ENCODE results near the gene CLEC4D.
"Not testable (repeated sequence)": the region's sequence is repeated elsewhere in the genome, so short reads cannot be mapped to it uniquely, and the experiment has no call there.

Gene CLEC4D

GRCh38 chr12:8513256-8513655 is at the start of gene CLEC4D:
TSS of gene CLEC4D (plus strand) at chr12:8513503. CDS start at chr12:8513733, 230 bp downstream.
- H3K27me3 ChIP-seq (ENCODE audit: control insufficient read depth, insufficient read depth, low read length) = no peaks in the 10 kb centered on the region

GRCh38 chr12:8465301-8465996 is 47.9 kb upstream of the CLEC4D start:
- H3K27ac ChIP-seq (ENCODE audit: low read depth, low read length) = no peak overlapping the region

More at GRCh38 chr12:8513256-8513655, at the start of gene CLEC4D:
- Histone ChIP-seq H3K4me3 (ENCODE audit: low read depth, low read length) (no peak within 1 kb of the TSS), H3K9me3 (ENCODE audit: control insufficient read depth, insufficient read depth, low read length) (no peaks in the 10 kb centered on the region), H3K4me1 (ENCODE audit: control insufficient read depth, insufficient read depth, low read length) (peaks cover 14% of the 10 kb centered on the region), H3K36me3 (ENCODE audit: control insufficient read depth, insufficient read depth, low read length) (no peaks in the 10 kb centered on the region), H3K9ac (ENCODE audit: low read depth, low read length) (no peak within 1 kb of the TSS), H3K27ac (ENCODE audit: low read depth, low read length) (no peak within 1 kb of the TSS)

GRCh38 chr12:8466241-8466640 is 47.1 kb upstream of the CLEC4D start:
- no peak overlapping the region for H3K9ac ChIP-seq (ENCODE audit: low read depth, low read length)
- no peaks in the 10 kb centered on the region for H3K36me3 ChIP-seq (ENCODE audit: control insufficient read depth, insufficient read depth, low read length)
- peaks cover 20% of the 10 kb centered on the region for H3K4me1 ChIP-seq (ENCODE audit: control insufficient read depth, insufficient read depth, low read length)
- H3K9me3 ChIP-seq (ENCODE audit: control insufficient read depth, insufficient read depth, low read length) = peaks cover 9% of the 10 kb centered on the region; the same call in 1 of the 2 replicates
- no peak overlapping the region for H3K27ac ChIP-seq (ENCODE audit: low read depth, low read length)
- no peaks in the 10 kb centered on the region for H3K27me3 ChIP-seq (ENCODE audit: control insufficient read depth, insufficient read depth, low read length)
- H3K4me3 ChIP-seq (ENCODE audit: low read depth, low read length) = no peak overlapping the region

More at GRCh38 chr12:8465301-8465996, 47.9 kb upstream of the CLEC4D start:
- no peaks in the 10 kb centered on the region for H3K27me3 ChIP-seq (ENCODE audit: control insufficient read depth, insufficient read depth, low read length)
- H3K9ac ChIP-seq (ENCODE audit: low read depth, low read length) = no peak overlapping the region
- H3K9me3 ChIP-seq (ENCODE audit: control insufficient read depth, insufficient read depth, low read length) = peaks cover 9% of the 10 kb centered on the region; the same call in 1 of the 2 replicates
- H3K4me3 ChIP-seq (ENCODE audit: low read depth, low read length) = no peak overlapping the region
- peaks cover 28% of the 10 kb centered on the region for H3K4me1 ChIP-seq (ENCODE audit: control insufficient read depth, insufficient read depth, low read length)
- no peaks in the 10 kb centered on the region for H3K36me3 ChIP-seq (ENCODE audit: control insufficient read depth, insufficient read depth, low read length)

GRCh38 chr12:8471090-8471489 is 42.2 kb upstream of the CLEC4D start:
- H3K4me1 ChIP-seq (ENCODE audit: control insufficient read depth, insufficient read depth, low read length) = peaks cover 15% of the 10 kb centered on the region
- peaks cover 9% of the 10 kb centered on the region; the same call in 1 of the 2 replicates for H3K9me3 ChIP-seq (ENCODE audit: control insufficient read depth, insufficient read depth, low read length)
- no peak overlapping the region for H3K9ac ChIP-seq (ENCODE audit: low read depth, low read length)
- H3K27ac ChIP-seq (ENCODE audit: low read depth, low read length) = no peak overlapping the region
- no peak overlapping the region for H3K4me3 ChIP-seq (ENCODE audit: low read depth, low read length)
- H3K36me3 ChIP-seq (ENCODE audit: control insufficient read depth, insufficient read depth, low read length) = no peaks in the 10 kb centered on the region
- no peaks in the 10 kb centered on the region for H3K27me3 ChIP-seq (ENCODE audit: control insufficient read depth, insufficient read depth, low read length)

- peak overlapping the region; percentile 34; the same call in 1 of the 2 replicates for H3K4me3 ChIP-seq (ENCODE audit: low read depth, low read length)
Observed at GRCh38 chr12:8475508-8476203, 37.6 kb upstream of the CLEC4D start.

GRCh38 chr12:8482571-8483061 is 30.7 kb upstream of the CLEC4D start:
- Histone ChIP-seq H3K4me3 (ENCODE audit: low read depth, low read length) (no peak overlapping the region), H3K27me3 (ENCODE audit: control insufficient read depth, insufficient read depth, low read length) (no peaks in the 10 kb centered on the region), H3K4me1 (ENCODE audit: control insufficient read depth, insufficient read depth, low read length) (peaks cover 15% of the 10 kb centered on the region), H3K36me3 (ENCODE audit: control insufficient read depth, insufficient read depth, low read length) (no peaks in the 10 kb centered on the region), H3K27ac (ENCODE audit: low read depth, low read length) (no peak overlapping the region), H3K9ac (ENCODE audit: low read depth, low read length) (no peak overlapping the region), H3K9me3 (ENCODE audit: control insufficient read depth, insufficient read depth, low read length) (peaks cover 1% of the 10 kb centered on the region; the same call in 1 of the 2 replicates)

More at GRCh38 chr12:8475508-8476203, 37.6 kb upstream of the CLEC4D start:
- no peak overlapping the region for H3K9ac ChIP-seq (ENCODE audit: low read depth, low read length)
- H3K27ac ChIP-seq (ENCODE audit: low read depth, low read length) = peak overlapping the region; percentile 71
- no peaks in the 10 kb centered on the region for H3K36me3 ChIP-seq (ENCODE audit: control insufficient read depth, insufficient read depth, low read length)
- no peaks in the 10 kb centered on the region for H3K27me3 ChIP-seq (ENCODE audit: control insufficient read depth, insufficient read depth, low read length)
- H3K9me3 ChIP-seq (ENCODE audit: control insufficient read depth, insufficient read depth, low read length) = no peaks in the 10 kb centered on the region
- H3K4me1 ChIP-seq (ENCODE audit: control insufficient read depth, insufficient read depth, low read length) = peaks cover 18% of the 10 kb centered on the region

- no peak overlapping the region for H3K9ac ChIP-seq (ENCODE audit: low read depth, low read length)
- no peak overlapping the region for H3K4me3 ChIP-seq (ENCODE audit: low read depth, low read length)
- no peaks in the 10 kb centered on the region for H3K27me3 ChIP-seq (ENCODE audit: control insufficient read depth, insufficient read depth, low read length)
- H3K4me1 ChIP-seq (ENCODE audit: control insufficient read depth, insufficient read depth, low read length) = peaks cover 15% of the 10 kb centered on the region
- H3K27ac ChIP-seq (ENCODE audit: low read depth, low read length) = no peak overlapping the region
- no peaks in the 10 kb centered on the region for H3K36me3 ChIP-seq (ENCODE audit: control insufficient read depth, insufficient read depth, low read length)
- peaks cover 2% of the 10 kb centered on the region; the same call in 1 of the 2 replicates for H3K9me3 ChIP-seq (ENCODE audit: control insufficient read depth, insufficient read depth, low read length)
Observed at GRCh38 chr12:8483079-8483478, 30.2 kb upstream of the CLEC4D start.

- Histone ChIP-seq H3K4me3 (ENCODE audit: low read depth, low read length) (no peak overlapping the region), H3K27me3 (ENCODE audit: control insufficient read depth, insufficient read depth, low read length) (no peaks in the 10 kb centered on the region), H3K27ac (ENCODE audit: low read depth, low read length) (no peak overlapping the region), H3K9me3 (ENCODE audit: control insufficient read depth, insufficient read depth, low read length) (peaks cover 2% of the 10 kb centered on the region; the same call in 1 of the 2 replicates), H3K9ac (ENCODE audit: low read depth, low read length) (no peak overlapping the region), H3K36me3 (ENCODE audit: control insufficient read depth, insufficient read depth, low read length) (no peaks in the 10 kb centered on the region), H3K4me1 (ENCODE audit: control insufficient read depth, insufficient read depth, low read length) (peaks cover 8% of the 10 kb centered on the region)
Observed at GRCh38 chr12:8491646-8492530, 21.4 kb upstream of the CLEC4D start.

- Histone ChIP-seq H3K4me3 (ENCODE audit: low read depth, low read length) (no peak overlapping the region), H3K4me1 (ENCODE audit: control insufficient read depth, insufficient read depth, low read length) (peaks cover 10% of the 10 kb centered on the region), H3K27ac (ENCODE audit: low read depth, low read length) (no peak overlapping the region), H3K9ac (ENCODE audit: low read depth, low read length) (no peak overlapping the region), H3K9me3 (ENCODE audit: control insufficient read depth, insufficient read depth, low read length) (no peaks in the 10 kb centered on the region), H3K27me3 (ENCODE audit: control insufficient read depth, insufficient read depth, low read length) (no peaks in the 10 kb centered on the region), H3K36me3 (ENCODE audit: control insufficient read depth, insufficient read depth, low read length) (no peaks in the 10 kb centered on the region)
Observed at GRCh38 chr12:8493084-8493483, 20.2 kb upstream of the CLEC4D start.

- not testable (repeated sequence) for H3K36me3 ChIP-seq (ENCODE audit: control insufficient read depth, insufficient read depth, low read length); H3K9me3 ChIP-seq (ENCODE audit: control insufficient read depth, insufficient read depth, low read length); H3K9ac ChIP-seq (ENCODE audit: low read depth, low read length); H3K27me3 ChIP-seq (ENCODE audit: control insufficient read depth, insufficient read depth, low read length); H3K4me3 ChIP-seq (ENCODE audit: low read depth, low read length)
- Histone ChIP-seq H3K27ac (ENCODE audit: low read depth, low read length) (peak overlapping the region; percentile 39), H3K4me1 (ENCODE audit: control insufficient read depth, insufficient read depth, low read length) (peaks cover 19% of the 10 kb centered on the region)
Observed at GRCh38 chr12:8495671-8496070, 17.6 kb upstream of the CLEC4D start.

Data from HUES48 (cell line).